ENCODE measurements around the gene DMTF1.
"Not testable (repeated sequence)": the region's sequence is repeated elsewhere in the genome, so short reads cannot be mapped to it uniquely, and the experiment has no call there.

Gene DMTF1

DNA sequence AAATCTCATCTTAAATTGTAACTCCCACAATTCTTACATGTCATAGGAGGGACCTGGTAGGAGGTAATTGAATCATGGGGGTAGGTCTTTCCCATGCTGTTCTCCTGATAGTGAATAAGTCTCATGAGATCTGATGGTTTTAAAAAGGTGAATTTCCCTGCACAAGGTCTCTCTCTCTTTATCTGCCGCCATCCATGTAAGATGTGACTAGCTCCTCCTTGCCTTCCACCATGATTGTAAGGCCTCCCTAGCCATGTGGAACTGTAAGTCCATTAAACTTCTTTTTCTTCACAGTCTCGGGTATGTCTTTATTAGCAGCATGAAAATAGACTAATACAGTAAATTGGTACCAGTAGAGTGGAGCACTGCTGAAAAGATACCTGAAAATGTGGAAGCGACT lies 38.3 kb upstream of the DMTF1 start:
- H3K4me1 ChIP-seq (ENCODE audit: control insufficient read depth, insufficient read depth, low read depth, low read length); H2BK12ac ChIP-seq (ENCODE audit: low read length in 2 of 2); H2BK5ac ChIP-seq (ENCODE audit: low read depth, low read length, poor library complexity, severe bottlenecking); H3K36me3 ChIP-seq (ENCODE audit: control insufficient read depth in 1 of 2, insufficient read depth in 2 of 2, low read depth in 1 of 2, low read length in 2 of 2); H3K79me1 ChIP-seq (replicated peaks; ENCODE audit: low read length, poor library complexity, severe bottlenecking); H4K91ac ChIP-seq (ENCODE audit: low read length); H2AK5ac ChIP-seq (ENCODE audit: low read length, severe bottlenecking); DNase-seq; H2BK120ac ChIP-seq (ENCODE audit: low read depth, low read length); H3K4me2 ChIP-seq (ENCODE audit: low read length, poor library complexity, severe bottlenecking); H3K18ac ChIP-seq (ENCODE audit: low read depth in 1 of 2, low read length in 2 of 2); H3K4me3 ChIP-seq (ENCODE audit: insufficient read depth in 1 of 2, low read depth in 1 of 2, low read length in 2 of 2); H3K9ac ChIP-seq (ENCODE audit: low read length); H3K27ac ChIP-seq (ENCODE audit: low read length, poor library complexity, severe bottlenecking); H3K4ac ChIP-seq (ENCODE audit: low read depth in 1 of 2, low read length in 2 of 2); H3K23ac ChIP-seq (ENCODE audit: low read length in 2 of 2); H3K27me3 ChIP-seq (ENCODE audit: control insufficient read depth in 1 of 2, insufficient read depth in 1 of 2, low read length in 2 of 2); H2AFZ ChIP-seq (ENCODE audit: low read depth, low read length); H3K14ac ChIP-seq (ENCODE audit: low read length in 2 of 2); H3K9me3 ChIP-seq (ENCODE audit: control insufficient read depth, low read length); H2BK15ac ChIP-seq (ENCODE audit: low read depth, poor library complexity, severe bottlenecking); H4K8ac ChIP-seq (ENCODE audit: low read length): not testable (repeated sequence)
- 74% methylated on average over 3 of the region's 3 CpGs for WGBS

DNA sequence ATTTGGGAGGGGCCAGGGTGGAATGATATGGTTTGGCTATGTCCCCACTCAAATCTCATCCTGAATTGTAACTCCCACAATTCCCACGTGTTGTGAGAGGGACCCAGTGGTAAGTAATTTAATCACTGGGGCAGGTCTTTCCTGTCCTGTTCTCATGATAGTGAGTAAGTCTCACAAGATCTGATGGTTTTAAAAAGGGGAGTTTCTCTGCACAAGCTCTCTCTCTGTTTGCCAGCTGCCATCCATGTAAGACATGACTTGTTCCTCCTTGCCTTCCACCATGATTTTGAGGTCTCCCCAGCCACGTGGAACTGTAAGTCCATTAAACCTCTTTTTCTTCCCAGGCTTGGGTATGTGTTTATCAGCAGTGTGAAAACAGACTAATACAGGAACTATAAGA lies 36.5 kb upstream of the DMTF1 start:
- not testable (repeated sequence) for H3K79me1 ChIP-seq (replicated peaks; ENCODE audit: low read length, poor library complexity, severe bottlenecking); H3K14ac ChIP-seq (ENCODE audit: low read length in 2 of 2)

DNA sequence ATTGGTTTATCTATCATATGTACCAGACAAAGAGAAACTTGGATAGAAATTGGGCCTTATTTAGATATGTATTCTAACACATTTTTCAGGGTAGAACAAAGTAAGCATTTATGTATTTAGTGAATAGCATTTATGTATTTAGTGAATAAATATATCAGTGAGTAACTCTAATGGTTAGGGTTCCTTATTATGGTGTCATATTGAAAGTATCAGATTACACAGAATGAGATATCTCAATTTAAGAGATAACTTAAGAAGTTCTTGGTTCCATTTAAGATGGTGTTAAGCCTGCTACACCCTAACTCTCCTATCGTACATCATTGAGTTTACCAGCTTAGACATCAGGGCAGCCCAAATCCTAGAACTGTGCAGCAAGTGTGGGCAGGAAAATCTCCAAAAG lies 35.9 kb upstream of the DMTF1 start:
- H3K14ac ChIP-seq (ENCODE audit: low read length in 2 of 2) = no peak overlapping the region
- H2BK15ac ChIP-seq (ENCODE audit: low read depth, poor library complexity, severe bottlenecking) = no peak overlapping the region
- H2AFZ ChIP-seq (ENCODE audit: low read depth, low read length) = no peak overlapping the region
- DNase-seq = no peak
- H3K4me1 ChIP-seq (ENCODE audit: control insufficient read depth, insufficient read depth, low read depth, low read length) = no peaks in the 10 kb centered on the region
- no peak overlapping the region for H2BK5ac ChIP-seq (ENCODE audit: low read depth, low read length, poor library complexity, severe bottlenecking)
- H3K27ac ChIP-seq (ENCODE audit: low read length, poor library complexity, severe bottlenecking) = no peak overlapping the region
- H2BK12ac ChIP-seq (ENCODE audit: low read length in 2 of 2) = no peak overlapping the region
- H3K9ac ChIP-seq (ENCODE audit: low read length) = no peak overlapping the region
- no peak overlapping the region for H3K18ac ChIP-seq (ENCODE audit: low read depth in 1 of 2, low read length in 2 of 2)
- H3K4me2 ChIP-seq (ENCODE audit: low read length, poor library complexity, severe bottlenecking) = no peak overlapping the region
- no peaks in the 10 kb centered on the region for H3K27me3 ChIP-seq (ENCODE audit: control insufficient read depth in 1 of 2, insufficient read depth in 1 of 2, low read length in 2 of 2)
- no peak overlapping the region for H3K23ac ChIP-seq (ENCODE audit: low read length in 2 of 2)
- H3K4ac ChIP-seq (ENCODE audit: low read depth in 1 of 2, low read length in 2 of 2) = no peak overlapping the region
- H3K9me3 ChIP-seq (ENCODE audit: control insufficient read depth, low read length) = peaks cover 6% of the 10 kb centered on the region
- H3K36me3 ChIP-seq (ENCODE audit: control insufficient read depth in 1 of 2, insufficient read depth in 2 of 2, low read depth in 1 of 2, low read length in 2 of 2) = no peaks in the 10 kb centered on the region
- no peak overlapping the region for H4K91ac ChIP-seq (ENCODE audit: low read length)
- WGBS = 89% methylated on average over 1 of the region's 1 CpG
- no peak overlapping the region for H2BK120ac ChIP-seq (ENCODE audit: low read depth, low read length)
- H3K79me1 ChIP-seq (replicated peaks; ENCODE audit: low read length, poor library complexity, severe bottlenecking) = no peaks in the 10 kb centered on the region
- no peak overlapping the region for H2AK5ac ChIP-seq (ENCODE audit: low read length, severe bottlenecking)
- H4K8ac ChIP-seq (ENCODE audit: low read length) = no peak overlapping the region
- H3K4me3 ChIP-seq (ENCODE audit: insufficient read depth in 1 of 2, low read depth in 1 of 2, low read length in 2 of 2) = no peak overlapping the region

More for the DNA sequence above, 36.5 kb upstream of the DMTF1 start:
- H2BK15ac ChIP-seq (ENCODE audit: low read depth, poor library complexity, severe bottlenecking); H3K23ac ChIP-seq (ENCODE audit: low read length in 2 of 2); DNase-seq; H3K36me3 ChIP-seq (ENCODE audit: control insufficient read depth in 1 of 2, insufficient read depth in 2 of 2, low read depth in 1 of 2, low read length in 2 of 2); H4K8ac ChIP-seq (ENCODE audit: low read length); H3K4me1 ChIP-seq (ENCODE audit: control insufficient read depth, insufficient read depth, low read depth, low read length); H3K9me3 ChIP-seq (ENCODE audit: control insufficient read depth, low read length); H3K4ac ChIP-seq (ENCODE audit: low read depth in 1 of 2, low read length in 2 of 2); H3K4me2 ChIP-seq (ENCODE audit: low read length, poor library complexity, severe bottlenecking); H3K27ac ChIP-seq (ENCODE audit: low read length, poor library complexity, severe bottlenecking); H4K91ac ChIP-seq (ENCODE audit: low read length); H3K27me3 ChIP-seq (ENCODE audit: control insufficient read depth in 1 of 2, insufficient read depth in 1 of 2, low read length in 2 of 2); H3K18ac ChIP-seq (ENCODE audit: low read depth in 1 of 2, low read length in 2 of 2); H2BK5ac ChIP-seq (ENCODE audit: low read depth, low read length, poor library complexity, severe bottlenecking); H2AFZ ChIP-seq (ENCODE audit: low read depth, low read length); H2BK120ac ChIP-seq (ENCODE audit: low read depth, low read length); H3K9ac ChIP-seq (ENCODE audit: low read length); H2AK5ac ChIP-seq (ENCODE audit: low read length, severe bottlenecking); H2BK12ac ChIP-seq (ENCODE audit: low read length in 2 of 2); H3K4me3 ChIP-seq (ENCODE audit: insufficient read depth in 1 of 2, low read depth in 1 of 2, low read length in 2 of 2): not testable (repeated sequence)
- WGBS = 60% methylated on average over 1 of the region's 2 CpGs

DNA sequence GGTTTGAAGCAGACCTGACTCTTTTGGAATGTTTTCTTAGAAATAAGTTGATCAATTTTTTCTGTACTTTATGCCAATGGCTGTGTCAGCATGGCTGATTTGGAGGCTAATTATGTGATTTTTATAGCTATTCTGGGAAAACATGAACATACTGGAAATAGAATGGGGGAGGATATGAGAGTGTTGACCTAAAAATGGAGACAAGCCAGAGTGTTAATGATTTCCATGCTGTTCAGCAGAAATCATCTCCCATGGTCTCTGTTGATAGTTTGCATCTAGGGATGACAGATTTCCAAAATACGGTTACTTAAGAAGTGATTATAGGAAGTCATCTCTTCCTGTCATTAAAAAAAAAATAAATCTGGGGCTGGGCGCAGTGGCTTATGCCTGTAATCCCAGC lies 32.7 kb upstream of the DMTF1 start:
- no peaks in the 10 kb centered on the region for H3K4me1 ChIP-seq (ENCODE audit: control insufficient read depth, insufficient read depth, low read depth, low read length)
- no peak overlapping the region for H4K91ac ChIP-seq (ENCODE audit: low read length)
- H2BK15ac ChIP-seq (ENCODE audit: low read depth, poor library complexity, severe bottlenecking) = no peak overlapping the region
- H2AFZ ChIP-seq (ENCODE audit: low read depth, low read length) = no peak overlapping the region
- no peak overlapping the region for H3K27ac ChIP-seq (ENCODE audit: low read length, poor library complexity, severe bottlenecking)
- H2AK5ac ChIP-seq (ENCODE audit: low read length, severe bottlenecking) = no peak overlapping the region
- whole genome bisulfite sequencing = 91% methylated on average over 1 of the region's 2 CpGs
- no peak overlapping the region for H2BK12ac ChIP-seq (ENCODE audit: low read length in 2 of 2)
- no peak overlapping the region for H3K18ac ChIP-seq (ENCODE audit: low read depth in 1 of 2, low read length in 2 of 2)
- H3K79me1 ChIP-seq (replicated peaks; ENCODE audit: low read length, poor library complexity, severe bottlenecking) = no peaks in the 10 kb centered on the region
- no peak overlapping the region for H3K4me3 ChIP-seq (ENCODE audit: insufficient read depth in 1 of 2, low read depth in 1 of 2, low read length in 2 of 2)
- H2BK5ac ChIP-seq (ENCODE audit: low read depth, low read length, poor library complexity, severe bottlenecking) = no peak overlapping the region
- H3K14ac ChIP-seq (ENCODE audit: low read length in 2 of 2) = no peak overlapping the region
- H3K9ac ChIP-seq (ENCODE audit: low read length) = peak overlapping the region; percentile 8
- no peak overlapping the region for H2BK120ac ChIP-seq (ENCODE audit: low read depth, low read length)
- H3K27me3 ChIP-seq (ENCODE audit: control insufficient read depth in 1 of 2, insufficient read depth in 1 of 2, low read length in 2 of 2) = no peaks in the 10 kb centered on the region
- no peak overlapping the region for H3K23ac ChIP-seq (ENCODE audit: low read length in 2 of 2)
- no peak for DNase-seq
- H4K8ac ChIP-seq (ENCODE audit: low read length) = no peak overlapping the region
- H3K4ac ChIP-seq (ENCODE audit: low read depth in 1 of 2, low read length in 2 of 2) = no peak overlapping the region
- H3K4me2 ChIP-seq (ENCODE audit: low read length, poor library complexity, severe bottlenecking) = no peak overlapping the region
- no peaks in the 10 kb centered on the region for H3K9me3 ChIP-seq (ENCODE audit: control insufficient read depth, low read length)
- H3K36me3 ChIP-seq (ENCODE audit: control insufficient read depth in 1 of 2, insufficient read depth in 2 of 2, low read depth in 1 of 2, low read length in 2 of 2) = no peaks in the 10 kb centered on the region

Data from mesenchymal stem cell (in vitro differentiated cells and primary cell).